Heart left ventricle (tissue), 16 donors: Measurements from ENCODE around the gene MTFR2. TPM values are rescaled to one million over a fixed set of nuclear protein-coding genes. Genes with fewer than 3 reads are reported as not detected.

Experiments
- ATAC-seq, 4 donors: fragments of 200-7000 bp; cut with Tn5 transposase; one replicate each; pipeline ENCODE4 v1.9.1; 2020 to 2022; ENCODE audit warnings: moderate library complexity in 4 of 4, mild to moderate bottlenecking in 3 of 4, moderate number of reproducible peaks in 1 of 4
- DNase-seq, 5 donors: peaks; one replicate each; pipeline ENCODE4 v3.0.0-alpha.2; 2020
- H3K27ac ChIP-seq, 12 donors: fragments of 200-600 bp; sonication (generic) in 4 of 12; one replicate each; pipeline versions ENCODE4 v1.5.0 to v1.8.0; 2016 to 2022; ENCODE audit warnings: mild to moderate bottlenecking in 2 of 12
- H3K27me3 ChIP-seq, 9 donors: fragments of 200-600 bp; sonication (generic) in 2 of 9; one replicate each; pipeline versions ENCODE4 v1.5.1 to v1.8.0; 2016 to 2022; ENCODE audit warnings: mild to moderate bottlenecking in 3 of 9
- H3K36me3 ChIP-seq, 9 donors: fragments of 200-600 bp; sonication (generic) in 2 of 9; one replicate each; pipeline versions ENCODE4 v1.5.0 to v1.8.0; 2018 to 2022; ENCODE audit warnings: mild to moderate bottlenecking in 2 of 9
- H3K4me1 ChIP-seq, 12 donors: fragments of 200-600 bp; sonication (generic) in 4 of 12; one replicate each; pipeline versions ENCODE4 v1.5.0 to v1.8.0; 2016 to 2022; ENCODE audit warnings: mild to moderate bottlenecking in 3 of 12
- H3K4me3 ChIP-seq, 12 donors: fragments of 200-600 bp; sonication (generic) in 4 of 12; one replicate each; pipeline versions ENCODE4 v1.5.0 to v1.8.0; 2017 to 2022; ENCODE audit warnings: mild to moderate bottlenecking in 9 of 12, moderate library complexity in 4 of 12
- H3K9me3 ChIP-seq, 12 donors: fragments of 200-600 bp; sonication (generic) in 4 of 12; one replicate each; pipeline versions ENCODE4 v1.5.0 to v1.8.0; 2016 to 2022; ENCODE audit warnings: mild to moderate bottlenecking in 1 of 12
- CTCF ChIP-seq, 12 donors: fragments of 200-600 bp; sonication (generic) in 4 of 12; IDR thresholded peaks; one replicate each; pipeline versions ENCODE4 v1.5.0 to v1.8.0; 2018 to 2022; ENCODE audit warnings: antibody characterized with exemption in 12 of 12, mild to moderate bottlenecking in 5 of 12
- POLR2A ChIP-seq, 2 donors: fragments of 450-650 bp; IDR thresholded peaks; one replicate each; pipeline ENCODE4 v1.6.1; 2017; ENCODE audit warnings: antibody characterized with exemption in 2 of 2, mild to moderate bottlenecking in 2 of 2, moderate library complexity in 2 of 2
- WGBS, 4 donors: extraction: QIAGEN DNeasy Blood & Tissue Kit in 2 of 4; methylation state at CpG; one replicate each; pipeline versions ENCODE4 v1.1.5 to v1.1.7; 2013 to 2018; 5-methylcytosine and 5-hydroxymethylcytosine counted together
- intact Hi-C, 10 donors: fragments of 100-400 bp; cut with DNase I; formaldehyde crosslinking; loops; one replicate each; pipeline versions ENCODE4 v1.11.1 to v1.14.2; 2022
- polyA plus RNA-seq, 2 donors: library from polyadenylated mRNA; stranded (reverse); fragments of 200-250 nt; gene quantifications; one replicate each; pipeline ENCODE4 v1.2.3, GENCODE V29; 2013
- total RNA-seq, 9 donors: library from RNA; depleted of rRNA in 2 of 9; stranded (reverse); fragments of >200 nt in 2 of 9; fragmentation: NEBNext Ultra II Directional in 3 of 9; extraction: Animal tissue kit (Norgen Biotek cat#: 25700) in 3 of 9; gene quantifications; one replicate each; pipeline versions ENCODE4 v1.1.0 to v1.2.4, GENCODE V29; 2016 to 2023
- donor health status: ischemic (EF 13 %, LVEDD 7.1; RV severe dilation, severe dysfunction).
- donor health status: healthy with polysubstance abuse.
- donor health status: DM: no; HTN: yes; CAD: no.
- donor health status: DM: no; HTN: no; CAD: no.
- donor health status: ischemic (EF 25% LVEDD 6.9; RV normal size, moderate dysfunction).
- donor health status: ischemic (EF 25% LVEDD 5.7; RV mildly dilated, moderate dysfunction).
- donor health status: healthy.
- donor health status: DM: yes; HTN: yes; CAD: no.
- donor health status: ischemic (EF 35%, LVEDD 5.7; RV mildly dilated, moderate dysfunction).
- donor health status: nonischemic (EF 11% LVEDD 7.7; RV severe dilation, severe dysfunction).
- donor health status: DM: yes; HTN: yes; CAD: no.
- donor health status: PGD.
- donor health status: ischemic (EF 29% LVEDD 5.4; RV normal size, mild dysfunction).
- donor health status: nonischemic (EF 23%, LVEDD 6.1; RV moderate dilation, normal function).

MTFR2 gene
- total and polyA plus RNA-seq, 11 donors: 0.15 to 1.0 (median 0.30) TPM; not detected in 6

- DNase-seq: no peak
- H3K9me3 ChIP-seq: no peaks in the 10 kb centered on the region
- H3K27ac ChIP-seq: no peak overlapping the region
- no peak overlapping the region for H3K4me3 ChIP-seq
- TF ChIP-seq POLR2A (IDR thresholded peaks at IDR 0.05): no peak
- no peak for TF ChIP-seq CTCF (IDR thresholded peaks at IDR 0.05)
- intact Hi-C loops: no loop called here
- H3K36me3 ChIP-seq: peaks cover 0 to 100% (median 98%) of the 10 kb centered on the region in 9 donors
- H3K4me1 ChIP-seq: peaks cover 0 to 17% (median 0%) of the 10 kb centered on the region in 12 donors
- ATAC-seq: no peak
- H3K27me3 ChIP-seq: no peaks in the 10 kb centered on the region
- WGBS, 4 donors: 89 to 98% (median 93%) methylated on average over 1 of the region's 1 CpG
Observed at GRCh38 chr6:136265101-136265500, 15.0 kb upstream of the MTFR2 start.

- Histone ChIP-seq H3K36me3 (peaks cover 0 to 100% (median 98%) of the 10 kb centered on the region in 9 donors), H3K9me3 (no peaks in the 10 kb centered on the region), H3K27me3 (no peaks in the 10 kb centered on the region), H3K4me3 (no peak overlapping the region), H3K27ac (no peak overlapping the region), H3K4me1 (peaks cover 0 to 17% (median 0%) of the 10 kb centered on the region in 12 donors)
- TF ChIP-seq POLR2A (IDR thresholded peaks at IDR 0.05): no peak
- no peak for TF ChIP-seq CTCF (IDR thresholded peaks at IDR 0.05)
- DNase-seq: no peak
- WGBS, 4 donors: 39 to 52% (median 45%) methylated on average over 1 of the region's 1 CpG
- intact Hi-C loops: no loop called here
- ATAC-seq: no peak
Observed at GRCh38 chr6:136262940-136263339, 12.8 kb upstream of the MTFR2 start.

GRCh38 chr6:136254851-136255466 lies 4.8 kb upstream of the MTFR2 start:
- TF ChIP-seq POLR2A (IDR thresholded peaks at IDR 0.05) (no peak), CTCF (IDR thresholded peaks at IDR 0.05) (no peak)
- no peaks in the 10 kb centered on the region for H3K27me3 ChIP-seq
- intact Hi-C loops: loop anchor here in 7 of 10 donors (5.0 kb wide), 2 partner anchors 32 to 37 kb away; partner anchors contain the start of gene BCLAF1 (in 6 of the 7)
- H3K4me3 ChIP-seq: no peak overlapping the region
- ATAC-seq (no peak), DNase-seq (no peak)
- peaks cover 0 to 51% (median 41%) of the 10 kb centered on the region in 9 donors for H3K36me3 ChIP-seq
- no peaks in the 10 kb centered on the region for H3K9me3 ChIP-seq
- no peak overlapping the region for H3K27ac ChIP-seq
- H3K4me1 ChIP-seq: peaks cover 0 to 11% (median 9%) of the 10 kb centered on the region in 12 donors

GRCh38 chr6:136253734-136254133 lies 3.6 kb upstream of the MTFR2 start:
- Histone ChIP-seq H3K4me1 (peaks cover 0 to 19% (median 13%) of the 10 kb centered on the region in 12 donors), H3K27me3 (no peaks in the 10 kb centered on the region), H3K4me3 (no peak overlapping the region), H3K27ac (no peak overlapping the region), H3K9me3 (no peaks in the 10 kb centered on the region), H3K36me3 (peaks cover 0 to 38% (median 28%) of the 10 kb centered on the region in 9 donors)
- 71 to 80% (median 79%) methylated on average over 6 of the region's 6 CpGs for WGBS, 4 donors
- ATAC-seq (no peak), DNase-seq (no peak)
- TF ChIP-seq CTCF (IDR thresholded peaks at IDR 0.05) (no peak), POLR2A (IDR thresholded peaks at IDR 0.05) (no peak)
- intact Hi-C loops: loop anchor here in 8 of 10 donors (2.0 to 5.0 kb wide), 3 partner anchors 34 to 39 kb away; partner anchors contain the start of gene BCLAF1 (in 7 of the 8)
